OCI-LY1 (cell line): ENCODE data around the gene EVI5L.

Experiments used
- H2AFZ ChIP-seq: fragments of 200-600 bp; sonication (generic), shearing (Covaris generic); 2 replicates; pipeline ENCODE4 v1.6.0; 2014; ENCODE audit warnings: antibody characterized with exemption, mild to moderate bottlenecking, low read length
- H3F3A ChIP-seq: fragments of 200-600 bp; sonication (generic), shearing (Covaris generic); 2 replicates; pipeline ENCODE4 v1.6.0; 2014; ENCODE audit warnings: mild to moderate bottlenecking, antibody characterized with exemption, low read length, moderate library complexity; ENCODE audit not compliant: insufficient read depth
- H3K27ac ChIP-seq: fragments of 200-600 bp; sonication (generic); 2 replicates; pipeline ENCODE4 v1.5.1; 2014; ENCODE audit warnings: low read length, mixed run types, mild to moderate bottlenecking, low read depth; ENCODE audit not compliant: poor library complexity, severe bottlenecking
- H3K27me3 ChIP-seq: fragments of 200-600 bp; sonication (generic); 2 replicates; pipeline ENCODE4 v1.6.0; 2014; ENCODE audit warnings: antibody characterized with exemption, mild to moderate bottlenecking, low read length, moderate library complexity; ENCODE audit not compliant: insufficient read depth
- H3K36me3 ChIP-seq: fragments of 200-600 bp; sonication (generic); 2 replicates; pipeline ENCODE4 v1.6.1; 2014; ENCODE audit warnings: mild to moderate bottlenecking, antibody characterized with exemption, low read length, moderate library complexity, mixed read lengths; ENCODE audit not compliant: insufficient read depth
- H3K4me1 ChIP-seq: fragments of 200-600 bp; sonication (generic); 2 replicates; pipeline ENCODE4 v1.5.1; 2014; ENCODE audit warnings: mild to moderate bottlenecking, low read length, moderate library complexity; ENCODE audit not compliant: insufficient read depth, severe bottlenecking
- H3K4me2 ChIP-seq: fragments of 200-600 bp; sonication (generic), shearing (Covaris generic); 2 replicates; pipeline ENCODE4 v1.6.1; 2014; ENCODE audit warnings: low read length
- H3K4me3 ChIP-seq: fragments of 200-600 bp; sonication (generic); 2 replicates; pipeline ENCODE4 v1.5.1; 2014; ENCODE audit warnings: low read length, low read depth, mild to moderate bottlenecking, mixed read lengths; ENCODE audit not compliant: poor library complexity, severe bottlenecking
- H3K79me2 ChIP-seq: fragments of 200-600 bp; shearing (Covaris generic); 2 replicates; pipeline ENCODE4 v1.6.1; 2016; ENCODE audit warnings: mixed run types, low read length, mixed read lengths; ENCODE audit not compliant: insufficient read depth
- H3K9ac ChIP-seq: fragments of 200-600 bp; sonication (generic), shearing (Covaris generic); 2 replicates; pipeline ENCODE4 v1.6.1; 2014; ENCODE audit warnings: mild to moderate bottlenecking, low read length, mixed read lengths
- H3K9me2 ChIP-seq: fragments of 200-600 bp; sonication (generic), shearing (Covaris generic); 2 replicates; pipeline ENCODE4 v1.6.1; 2014; ENCODE audit warnings: low read depth, mild to moderate bottlenecking, low read length, mixed read lengths
- H3K9me3 ChIP-seq: fragments of 200-600 bp; shearing (Covaris generic); 2 replicates; pipeline ENCODE4 v1.6.1; 2014; ENCODE audit warnings: low read length, mixed read lengths
- H4K20me1 ChIP-seq: fragments of 200-600 bp; sonication (generic), shearing (Covaris generic); 2 replicates; pipeline ENCODE4 v1.6.0; 2016; ENCODE audit warnings: mild to moderate bottlenecking, low read length; ENCODE audit not compliant: insufficient read depth
- EZH2 ChIP-seq: fragments of 200-600 bp; sonication (generic), shearing (Covaris generic); IDR thresholded peaks from 2 replicates; pipeline ENCODE4 v1.8.0; 2017; ENCODE audit warnings: borderline replicate concordance, mixed run types, mild to moderate bottlenecking, antibody characterized with exemption, low read length, moderate library complexity, mixed read lengths
- TF ChIP-seq, protein P1 (sequence below): fragments of 200-600 bp; sonication (generic), shearing (Covaris generic); IDR thresholded peaks from 2 replicates; pipeline ENCODE4 v1.5.1; 2017; ENCODE audit warnings: mild to moderate bottlenecking, antibody characterized with exemption, low read length, moderate library complexity, mixed read lengths

The EVI5L gene

DNA sequence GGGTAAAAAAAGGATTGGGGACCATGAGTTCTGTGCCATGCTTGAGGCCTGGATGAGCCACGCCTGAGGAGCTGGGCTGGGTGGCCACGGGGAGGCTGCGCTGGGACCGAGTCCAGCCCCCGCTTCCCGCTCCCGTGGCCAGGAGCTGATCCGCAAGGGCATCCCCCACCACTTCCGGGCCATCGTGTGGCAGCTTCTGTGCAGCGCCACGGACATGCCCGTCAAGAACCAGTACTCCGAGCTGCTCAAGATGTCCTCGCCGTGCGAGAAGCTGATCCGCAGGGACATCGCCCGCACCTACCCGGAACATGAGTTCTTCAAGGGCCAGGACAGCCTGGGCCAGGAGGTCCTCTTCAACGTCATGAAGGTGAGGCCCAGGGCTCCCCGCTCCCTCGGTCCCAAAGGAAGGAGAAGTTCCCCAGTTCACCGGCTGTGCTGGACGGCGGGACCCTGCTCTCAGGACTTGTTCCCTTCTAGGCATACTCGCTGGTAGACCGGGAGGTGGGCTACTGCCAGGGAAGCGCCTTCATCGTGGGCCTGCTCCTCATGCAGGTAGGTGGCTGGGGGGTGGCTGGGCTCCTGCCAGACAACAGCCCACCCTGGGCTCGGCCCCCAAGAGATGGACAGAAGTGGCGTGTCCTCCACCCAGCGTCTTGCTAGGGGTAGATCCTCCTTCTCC, 18.9 kb downstream of the EVI5L start:
- no peak overlapping the region for H3K4me3 ChIP-seq
- H3K9me2 ChIP-seq = no peaks in the 10 kb centered on the region
- H3K9ac ChIP-seq = no peak overlapping the region
- no peaks in the 10 kb centered on the region for H3F3A ChIP-seq
- H2AFZ ChIP-seq = no peak overlapping the region
- no peaks in the 10 kb centered on the region for H4K20me1 ChIP-seq
- H3K4me2 ChIP-seq = no peak overlapping the region
- 0 out of 2 replicates have a peak, but pooled peaks cover 6% of the 10 kb centered on the region for H3K27me3 ChIP-seq
- H3K79me2 ChIP-seq = no peaks in the 10 kb centered on the region
- no peak overlapping the region for H3K27ac ChIP-seq
- TF ChIP-seq, protein P1, sequence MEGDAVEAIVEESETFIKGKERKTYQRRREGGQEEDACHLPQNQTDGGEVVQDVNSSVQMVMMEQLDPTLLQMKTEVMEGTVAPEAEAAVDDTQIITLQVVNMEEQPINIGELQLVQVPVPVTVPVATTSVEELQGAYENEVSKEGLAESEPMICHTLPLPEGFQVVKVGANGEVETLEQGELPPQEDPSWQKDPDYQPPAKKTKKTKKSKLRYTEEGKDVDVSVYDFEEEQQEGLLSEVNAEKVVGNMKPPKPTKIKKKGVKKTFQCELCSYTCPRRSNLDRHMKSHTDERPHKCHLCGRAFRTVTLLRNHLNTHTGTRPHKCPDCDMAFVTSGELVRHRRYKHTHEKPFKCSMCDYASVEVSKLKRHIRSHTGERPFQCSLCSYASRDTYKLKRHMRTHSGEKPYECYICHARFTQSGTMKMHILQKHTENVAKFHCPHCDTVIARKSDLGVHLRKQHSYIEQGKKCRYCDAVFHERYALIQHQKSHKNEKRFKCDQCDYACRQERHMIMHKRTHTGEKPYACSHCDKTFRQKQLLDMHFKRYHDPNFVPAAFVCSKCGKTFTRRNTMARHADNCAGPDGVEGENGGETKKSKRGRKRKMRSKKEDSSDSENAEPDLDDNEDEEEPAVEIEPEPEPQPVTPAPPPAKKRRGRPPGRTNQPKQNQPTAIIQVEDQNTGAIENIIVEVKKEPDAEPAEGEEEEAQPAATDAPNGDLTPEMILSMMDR = no peak
- TF ChIP-seq EZH2 = no peak
- H3K36me3 ChIP-seq = no peaks in the 10 kb centered on the region
- H3K4me1 ChIP-seq = no peaks in the 10 kb centered on the region
- no peaks in the 10 kb centered on the region for H3K9me3 ChIP-seq

DNA sequence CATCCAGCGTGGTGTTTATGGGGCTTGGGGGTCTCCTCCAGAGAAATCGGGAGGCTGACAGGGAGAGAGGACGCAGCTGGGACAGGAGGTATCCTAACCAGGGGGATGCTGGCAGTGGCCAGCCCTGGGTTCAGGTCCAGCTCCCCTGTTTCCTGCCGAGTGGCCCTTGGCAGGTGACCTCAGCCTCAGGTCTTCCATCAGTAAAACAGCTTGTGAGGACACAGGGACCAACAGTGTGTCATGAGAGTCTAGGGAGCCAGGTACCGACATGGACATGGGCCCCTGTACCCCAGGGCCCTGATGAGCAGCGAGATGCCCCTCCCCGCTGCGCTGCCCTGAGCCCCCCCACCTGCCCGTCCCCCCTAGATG, 19.6 kb downstream of the EVI5L start:
- Histone ChIP-seq H3K27me3 (0 out of 2 replicates have a peak, but pooled peaks cover 6% of the 10 kb centered on the region), H3K4me2 (no peak overlapping the region), H3K4me3 (no peak overlapping the region), H3F3A (no peaks in the 10 kb centered on the region), H3K9me3 (no peaks in the 10 kb centered on the region), H3K36me3 (no peaks in the 10 kb centered on the region), H3K4me1 (no peaks in the 10 kb centered on the region), H3K9ac (no peak overlapping the region), H3K27ac (no peak overlapping the region), H3K9me2 (no peaks in the 10 kb centered on the region), H4K20me1 (no peaks in the 10 kb centered on the region), H3K79me2 (no peaks in the 10 kb centered on the region), H2AFZ (no peak overlapping the region)
- TF ChIP-seq EZH2 = no peak
- TF ChIP-seq, protein P1 = no peak

DNA sequence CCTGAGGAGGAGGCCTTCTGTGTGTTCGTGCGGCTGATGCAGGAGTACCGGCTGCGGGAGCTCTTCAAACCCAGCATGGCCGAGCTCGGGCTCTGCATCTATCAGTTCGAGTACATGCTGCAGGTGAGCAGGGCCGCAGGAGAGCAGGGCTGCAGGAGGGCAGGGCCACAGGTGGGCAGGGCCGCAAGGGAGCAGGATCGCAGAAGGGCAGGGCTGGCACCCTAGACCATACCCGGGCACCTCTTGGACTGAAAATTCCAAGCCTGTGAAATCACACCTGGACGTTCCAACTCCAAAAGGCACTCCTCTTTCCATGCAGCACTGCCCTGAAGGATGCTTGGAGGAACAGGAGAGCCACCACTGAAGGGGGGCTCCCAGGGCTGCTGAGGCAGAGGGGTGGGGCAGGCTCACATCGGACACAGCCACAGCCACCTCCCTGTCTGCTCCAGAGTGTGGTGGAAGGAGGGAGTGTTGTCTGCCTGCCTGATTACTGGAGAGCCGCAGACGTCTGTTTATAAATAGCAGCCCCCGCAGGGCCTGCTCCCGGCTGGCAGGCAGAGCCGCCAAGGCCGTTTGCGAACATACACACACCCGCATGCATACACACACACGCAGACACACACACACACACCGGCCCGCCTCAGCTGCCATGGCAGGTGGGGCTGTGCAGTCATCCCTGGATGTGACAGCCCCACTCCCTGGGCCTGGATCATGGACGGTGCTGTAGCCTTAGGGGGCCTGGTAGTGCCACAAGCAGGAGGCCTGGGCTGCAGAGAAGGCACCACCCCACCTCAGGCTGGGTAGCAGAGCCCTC, 20.2 kb downstream of the EVI5L start:
- H3F3A ChIP-seq = no peaks in the 10 kb centered on the region
- no peak for TF ChIP-seq EZH2
- TF ChIP-seq, protein P1 = no peak
- H3K9me2 ChIP-seq = no peaks in the 10 kb centered on the region

More for the DNA sequence above, 20.2 kb downstream of the EVI5L start:
- Histone ChIP-seq H3K79me2 (no peaks in the 10 kb centered on the region), H3K4me1 (no peaks in the 10 kb centered on the region), H3K27me3 (0 out of 2 replicates have a peak, but pooled peaks cover 6% of the 10 kb centered on the region), H3K27ac (no peak overlapping the region), H3K9ac (no peak overlapping the region), H3K4me3 (no peak overlapping the region), H3K4me2 (no peak overlapping the region), H4K20me1 (no peaks in the 10 kb centered on the region), H3K9me3 (no peaks in the 10 kb centered on the region), H2AFZ (no peak overlapping the region), H3K36me3 (no peaks in the 10 kb centered on the region)
